GM18511 (cell line): ENCODE measurements around the gene SH3GL1.

Experiments
- ATAC-seq: cut with Tn5 transposase; IDR thresholded peaks from one replicate; pipeline ENCODE4 v1.9.1; 2021; ENCODE audit warnings: mild to moderate bottlenecking, moderate library complexity; ENCODE audit not compliant: unreplicated experiment

Gene SH3GL1

GRCh38 chr19:4432918-4433506 is 32.7 kb upstream of the SH3GL1 start:
- ATAC-seq, result no peak

- no peak for ATAC-seq
Measured at GRCh38 chr19:4431808-4432674, 31.7 kb upstream of the SH3GL1 start.

GRCh38 chr19:4431296-4431695 is 30.9 kb upstream of the SH3GL1 start:
- no peak for ATAC-seq

GRCh38 chr19:4430760-4431159 is 30.4 kb upstream of the SH3GL1 start:
- no peak for ATAC-seq

GRCh38 chr19:4429771-4430171 is 29.4 kb upstream of the SH3GL1 start:
- ATAC-seq, result no peak

GRCh38 chr19:4429256-4429655 is 28.9 kb upstream of the SH3GL1 start:
- no peak for ATAC-seq

- no peak for ATAC-seq
Measured at GRCh38 chr19:4428326-4428975, 28.1 kb upstream of the SH3GL1 start.

GRCh38 chr19:4425537-4425936 is 25.2 kb upstream of the SH3GL1 start:
- no peak for ATAC-seq

- ATAC-seq, result no peak
Measured at GRCh38 chr19:4423416-4424126, 23.2 kb upstream of the SH3GL1 start.

- ATAC-seq, result no peak
Measured at GRCh38 chr19:4416268-4416667, 15.9 kb upstream of the SH3GL1 start.

GRCh38 chr19:4415352-4415751 is 15.0 kb upstream of the SH3GL1 start:
- no peak for ATAC-seq

- no peak for ATAC-seq
Measured at GRCh38 chr19:4414800-4415321, 14.5 kb upstream of the SH3GL1 start.

GRCh38 chr19:4414144-4414799 is 13.9 kb upstream of the SH3GL1 start:
- no peak for ATAC-seq

- no peak for ATAC-seq
Measured at GRCh38 chr19:4413588-4413987, 13.2 kb upstream of the SH3GL1 start.

- no peak for ATAC-seq
Measured at GRCh38 chr19:4409123-4409933, 9.0 kb upstream of the SH3GL1 start.

GRCh38 chr19:4406626-4407025 is 6.3 kb upstream of the SH3GL1 start:
- ATAC-seq, result no peak

- ATAC-seq, result no peak
Measured at GRCh38 chr19:4405977-4406376, 5.6 kb upstream of the SH3GL1 start.

- ATAC-seq, result no peak
Measured at GRCh38 chr19:4403005-4403761, 2.8 kb upstream of the SH3GL1 start.
